Esophagus (tissue), 2 donors: ENCODE measurements around the gene SLC34A1. TPM values are rescaled to one million over a fixed set of nuclear protein-coding genes. Genes with fewer than 3 reads are reported as not detected.
"Not testable (repeated sequence)": the region's sequence is repeated elsewhere in the genome, so short reads cannot be mapped to it uniquely, and the experiment has no call there.

Experiments used
- H3K27ac ChIP-seq, 2 donors: one replicate each; pipeline ENCODE4 v1.5.1; 2013; ENCODE audit warnings: low read depth in 2 of 2, mild to moderate bottlenecking in 2 of 2, inconsistent platforms in 1 of 2, low read length in 1 of 2, moderate library complexity in 1 of 2
- H3K27me3 ChIP-seq, 2 donors: one replicate each; pipeline ENCODE4 v1.6.1; 2013; ENCODE audit warnings: low read length in 2 of 2, control low read depth in 1 of 2, mild to moderate bottlenecking in 1 of 2; ENCODE audit not compliant: insufficient read depth in 2 of 2, control insufficient read depth in 1 of 2
- H3K36me3 ChIP-seq, 2 donors: one replicate each; pipeline ENCODE4 v1.6.1; 2013; ENCODE audit warnings: low read length in 1 of 2; ENCODE audit not compliant: control insufficient read depth in 2 of 2, insufficient read depth in 2 of 2
- H3K4me1 ChIP-seq, 2 donors: one replicate each; pipeline ENCODE4 v1.6.1; 2013; ENCODE audit warnings: low read length in 1 of 2; ENCODE audit not compliant: control insufficient read depth in 2 of 2, insufficient read depth in 2 of 2
- H3K4me3 ChIP-seq, 2 donors: one replicate each; pipeline ENCODE4 v1.5.1; 2013; ENCODE audit warnings: low read length in 2 of 2, mild to moderate bottlenecking in 2 of 2, low read depth in 1 of 2, moderate library complexity in 1 of 2
- H3K9me3 ChIP-seq, 2 donors: one replicate each; pipeline ENCODE4 v1.6.1; 2013; ENCODE audit warnings: mild to moderate bottlenecking in 2 of 2, low read depth in 1 of 2, low read length in 1 of 2, moderate library complexity in 1 of 2; ENCODE audit not compliant: control insufficient read depth in 2 of 2, insufficient read depth in 1 of 2
- WGBS, 2 donors: extraction: QIAGEN DNeasy Blood & Tissue Kit; methylation state at CpG; one replicate each; pipeline ENCODE4 v1.1.7; 2013; 5-methylcytosine and 5-hydroxymethylcytosine counted together
- polyA plus RNA-seq, 2 donors: library from polyadenylated mRNA; stranded (reverse); fragments of 200-250 nt; gene quantifications; one replicate each; pipeline ENCODE4 v1.2.3, GENCODE V29; 2013
- donor health status: healthy with polysubstance abuse.
- donor health status: Bipolar disorder and iron deficiency.

The SLC34A1 gene
- polyA plus RNA-seq, 2 donors = 0.13 to 0.49 TPM

DNA sequence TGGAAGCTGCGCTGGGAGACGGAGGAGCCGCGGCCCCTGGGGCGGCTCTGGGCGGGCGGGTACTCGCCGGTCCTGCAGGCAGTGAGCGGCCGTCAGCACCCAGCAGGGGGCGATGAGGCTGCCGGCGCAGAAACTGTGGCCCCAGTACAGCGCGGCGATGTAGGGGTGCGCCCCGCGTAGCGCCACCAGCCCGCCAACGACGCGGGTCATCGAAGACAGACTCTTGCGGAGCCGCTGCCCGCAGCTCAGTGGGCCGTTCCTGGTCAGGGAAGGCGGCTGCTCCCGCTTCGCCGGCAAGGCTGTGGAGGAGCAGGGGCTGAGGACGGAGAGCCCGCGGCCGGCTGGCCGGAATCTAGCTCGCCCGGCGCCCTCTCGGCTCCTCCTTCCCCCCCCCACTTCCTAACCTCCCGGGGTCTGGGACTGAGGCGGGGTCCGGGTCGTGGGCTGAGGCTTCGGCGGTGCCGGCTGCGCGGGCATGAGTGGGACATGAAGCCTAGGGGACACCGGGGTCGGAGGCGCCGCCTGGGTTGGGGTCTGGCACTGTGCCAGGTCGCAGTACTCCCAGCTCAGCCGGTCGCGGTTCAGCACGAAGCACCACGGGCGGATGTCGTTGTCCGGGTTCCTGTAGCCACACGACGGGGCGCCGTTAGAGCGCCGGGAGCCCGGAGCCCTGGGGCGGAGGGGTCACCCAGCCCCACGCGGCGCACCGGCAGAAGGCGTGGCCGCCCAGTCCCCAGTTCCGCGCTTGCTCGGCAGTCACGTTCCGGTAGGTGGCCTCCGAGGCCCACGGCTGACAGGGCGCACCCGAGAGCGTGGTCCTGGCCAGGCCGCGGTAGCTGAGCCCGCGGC, 19.8 kb downstream of the SLC34A1 start:
- Histone ChIP-seq H3K9me3 (no peaks in the 10 kb centered on the region), H3K4me3 (peak overlapping the region; percentile 44 to 60), H3K27me3 (no peaks in the 10 kb centered on the region), H3K4me1 (peaks cover 4 to 12% of the 10 kb centered on the region in 2 donors), H3K36me3 (no peaks in the 10 kb centered on the region), H3K27ac (peak overlapping the region; percentile 77 to 89)
- WGBS, 2 donors = 0% methylated on average over 86 to 93 of the region's 93 CpGs

DNA sequence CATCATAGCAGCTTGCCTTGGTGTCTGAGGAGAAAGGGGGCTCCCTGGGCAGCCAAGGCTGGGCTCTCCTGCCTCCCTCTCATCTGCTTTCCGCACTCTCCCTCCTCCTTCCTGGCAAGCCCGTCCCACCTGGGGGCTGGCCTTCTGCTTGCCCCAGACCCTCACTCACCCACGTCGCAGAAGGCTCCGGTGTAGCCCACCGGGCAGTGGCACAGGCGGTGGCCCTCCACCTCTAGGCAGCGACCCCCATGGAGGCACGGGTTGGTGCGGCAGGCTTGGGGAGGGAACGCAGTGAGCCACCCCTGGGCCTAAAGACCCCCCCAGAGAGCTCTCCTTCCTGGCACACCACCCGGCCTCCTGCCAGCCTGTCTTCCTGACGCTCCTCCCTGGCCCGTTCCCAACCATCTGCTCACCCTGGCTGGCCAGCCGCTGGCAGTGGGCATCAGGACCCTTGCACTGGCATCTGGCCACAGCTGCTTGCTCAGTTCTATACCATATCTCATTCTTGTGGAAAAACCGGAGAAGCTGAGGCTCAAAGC, 20.5 kb downstream of the SLC34A1 start:
- peak overlapping the region in 1 of 2 donors; percentile 27 for H3K27ac ChIP-seq
- H3K4me3 ChIP-seq = peak overlapping the region; percentile 44 to 60
- WGBS, 2 donors = 27 to 34% methylated on average over 16 of the region's 16 CpGs
- peaks cover 4 to 12% of the 10 kb centered on the region in 2 donors for H3K4me1 ChIP-seq
- H3K27me3 ChIP-seq = no peaks in the 10 kb centered on the region
- H3K9me3 ChIP-seq = no peaks in the 10 kb centered on the region
- H3K36me3 ChIP-seq = no peaks in the 10 kb centered on the region

DNA sequence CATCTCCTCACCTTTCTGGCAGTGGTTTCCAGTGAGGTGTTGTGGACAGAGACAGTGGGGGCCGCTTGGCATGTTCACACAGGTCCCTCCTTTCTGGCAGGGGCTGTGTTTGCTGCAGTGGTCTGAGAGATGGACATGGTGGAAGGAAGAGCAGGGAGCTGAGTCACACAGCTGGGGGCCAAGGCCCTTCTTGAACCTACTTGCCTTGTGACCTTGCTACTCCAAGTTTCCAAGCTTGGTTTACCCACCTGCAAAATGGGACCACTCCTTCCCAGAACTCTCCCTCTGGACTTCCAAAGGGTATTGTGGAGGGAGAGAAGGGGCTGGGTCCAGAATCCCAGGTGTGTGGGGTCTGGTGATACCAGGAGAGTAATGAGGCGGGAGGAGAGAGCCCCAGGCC, 21.1 kb downstream of the SLC34A1 start:
- Histone ChIP-seq H3K27me3 (no peaks in the 10 kb centered on the region), H3K36me3 (no peaks in the 10 kb centered on the region), H3K4me3 (no peak overlapping the region), H3K9me3 (no peaks in the 10 kb centered on the region), H3K4me1 (peaks cover 0 to 11% of the 10 kb centered on the region in 2 donors), H3K27ac (no peak overlapping the region)
- WGBS, 2 donors = 93 to 94% methylated on average over 2 of the region's 2 CpGs

DNA sequence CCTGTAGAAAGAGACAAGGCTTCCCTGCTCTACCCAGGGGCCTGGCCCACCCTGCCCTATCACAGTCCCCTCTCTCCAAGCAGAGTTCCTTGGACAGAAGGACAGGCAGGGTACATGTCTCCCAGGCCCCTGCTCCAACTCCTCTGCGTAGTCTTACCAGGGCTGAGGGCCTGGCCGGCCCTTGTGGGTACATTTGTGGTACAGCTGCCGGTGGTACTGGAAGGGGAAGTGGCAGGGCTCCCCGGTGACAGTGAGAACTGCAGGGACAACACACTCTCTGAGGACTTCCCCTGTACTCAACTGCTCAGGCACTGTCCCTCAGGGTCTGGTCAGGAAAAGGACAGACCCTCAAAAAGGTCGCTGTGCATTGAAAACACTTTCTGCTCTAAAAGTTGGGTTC, 21.6 kb downstream of the SLC34A1 start:
- Histone ChIP-seq H3K27ac (no peak overlapping the region), H3K27me3 (no peaks in the 10 kb centered on the region)

DNA sequence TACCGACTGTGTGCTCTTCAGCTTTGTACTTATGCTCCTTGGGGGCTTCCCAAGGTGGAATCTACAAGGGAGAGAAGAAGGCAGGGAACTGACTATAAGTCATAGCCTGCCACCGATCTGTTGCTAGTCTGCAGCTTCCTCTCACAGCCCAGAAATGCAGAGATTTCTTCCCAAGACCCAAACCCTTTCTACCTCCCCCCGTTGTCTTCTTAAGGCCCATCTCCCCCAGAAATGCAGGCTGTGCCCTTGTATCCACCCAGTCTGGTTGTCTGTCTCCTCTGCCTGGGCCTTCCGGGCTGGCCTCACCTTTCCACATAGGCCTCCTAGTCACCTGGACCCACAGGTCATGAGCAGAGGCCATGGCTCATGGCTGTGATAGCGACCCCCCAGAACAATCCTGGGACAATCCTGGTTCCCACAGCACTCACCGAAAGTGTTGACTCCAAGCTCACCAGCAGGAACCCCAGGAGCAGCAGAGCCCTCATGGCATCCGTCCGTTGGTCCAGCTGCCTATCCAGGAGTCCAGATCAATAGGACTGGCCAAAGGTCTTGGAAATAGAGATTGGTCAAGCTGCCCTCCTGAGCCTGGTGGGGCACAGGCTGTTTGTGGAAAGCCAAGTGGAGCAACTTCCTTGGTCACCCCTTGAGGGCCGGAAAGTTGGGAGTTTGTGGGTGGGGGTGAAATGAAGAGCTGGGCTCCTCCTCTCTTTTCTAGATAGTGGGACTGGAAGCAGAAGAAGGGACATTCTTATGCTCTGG, 25.0 kb downstream of the SLC34A1 start, which contains the start of gene F12:
F12 (minus strand) TSS at position 522 of the 759 bp plus-strand sequence; CDS start at position 485, 37 bp downstream.
- no peaks in the 10 kb centered on the region for H3K9me3 ChIP-seq
- peaks cover 0 to 3% of the 10 kb centered on the region in 2 donors for H3K4me1 ChIP-seq
- WGBS, 2 donors = 89 to 90% methylated on average over 9 of the region's 9 CpGs
- no peak within 1 kb of the TSS for H3K27ac ChIP-seq
- no peaks in the 10 kb centered on the region for H3K36me3 ChIP-seq
- no peak within 1 kb of the TSS for H3K4me3 ChIP-seq
- H3K27me3 ChIP-seq = no peaks in the 10 kb centered on the region

More for the DNA sequence above, 21.6 kb downstream of the SLC34A1 start:
- WGBS, 2 donors = 77 to 82% methylated on average over 5 of the region's 5 CpGs
- H3K4me3 ChIP-seq = no peak overlapping the region
- no peaks in the 10 kb centered on the region for H3K9me3 ChIP-seq
- H3K4me1 ChIP-seq = peaks cover 0 to 9% of the 10 kb centered on the region in 2 donors
- no peaks in the 10 kb centered on the region for H3K36me3 ChIP-seq

DNA sequence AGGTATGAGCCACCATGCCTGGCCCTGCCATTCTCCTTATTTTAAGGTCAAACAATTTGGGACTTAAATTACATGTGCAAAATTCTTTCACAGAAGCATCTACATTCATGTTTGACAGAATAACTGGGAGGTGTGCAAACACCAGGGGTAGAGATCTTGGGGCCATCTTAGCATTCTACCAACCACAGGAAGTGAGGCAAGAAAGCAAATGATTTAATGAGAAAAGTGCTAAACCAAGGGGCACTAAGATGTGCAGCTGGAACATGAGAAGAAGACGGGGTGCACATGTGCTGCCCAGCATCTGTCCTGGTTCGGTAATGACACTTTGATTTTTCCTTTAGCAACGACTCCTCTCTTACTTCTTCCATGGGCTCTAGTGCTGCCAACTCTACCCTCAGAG, 26.3 kb downstream of the SLC34A1 start:
- peaks cover 0 to 3% of the 10 kb centered on the region in 2 donors for H3K4me1 ChIP-seq
- no peak overlapping the region for H3K27ac ChIP-seq
- H3K4me3 ChIP-seq = no peak overlapping the region
- no peaks in the 10 kb centered on the region for H3K27me3 ChIP-seq
- no peaks in the 10 kb centered on the region for H3K36me3 ChIP-seq
- 72 to 79% methylated on average over 3 of the region's 3 CpGs for WGBS, 2 donors
- no peaks in the 10 kb centered on the region for H3K9me3 ChIP-seq

DNA sequence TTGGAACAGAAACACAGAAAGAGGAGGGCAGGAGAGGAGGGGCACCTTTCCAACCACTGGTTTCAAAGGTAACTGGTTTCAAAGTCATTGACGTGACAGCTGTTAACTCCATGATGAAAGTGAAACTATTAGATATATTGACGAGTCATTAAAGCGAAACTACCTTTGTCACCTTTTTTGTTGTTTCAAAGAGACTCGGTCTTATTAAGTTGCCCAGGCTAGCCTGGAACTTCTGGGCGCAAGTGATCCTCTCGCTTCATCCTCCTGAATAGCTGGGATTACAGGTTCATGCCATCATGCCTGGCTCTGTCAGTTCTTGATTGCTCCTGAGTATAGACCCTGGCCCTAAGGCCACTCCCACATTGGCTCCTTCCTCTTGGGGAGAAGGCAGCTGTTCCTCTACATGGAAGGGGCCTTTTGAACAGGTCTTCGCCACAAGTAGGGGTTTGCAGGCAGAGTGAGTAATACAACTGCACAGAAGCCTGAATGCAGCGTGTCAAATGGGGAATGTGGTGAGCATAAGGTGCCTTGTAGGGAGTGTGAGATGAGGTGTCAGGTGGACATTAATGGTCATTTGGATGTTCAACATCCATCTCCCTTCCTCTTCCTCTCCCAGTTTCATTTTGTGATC, 28.5 kb downstream of the SLC34A1 start:
- H3K4me3 ChIP-seq = no peak overlapping the region
- 53 to 57% methylated on average over 8 of the region's 8 CpGs for WGBS, 2 donors
- H3K36me3 ChIP-seq = no peaks in the 10 kb centered on the region
- peak overlapping the region in 1 of 2 donors; percentile 17 for H3K27ac ChIP-seq
- peaks cover 0 to 3% of the 10 kb centered on the region in 2 donors for H3K4me1 ChIP-seq
- H3K27me3 ChIP-seq = no peaks in the 10 kb centered on the region
- no peaks in the 10 kb centered on the region for H3K9me3 ChIP-seq

DNA sequence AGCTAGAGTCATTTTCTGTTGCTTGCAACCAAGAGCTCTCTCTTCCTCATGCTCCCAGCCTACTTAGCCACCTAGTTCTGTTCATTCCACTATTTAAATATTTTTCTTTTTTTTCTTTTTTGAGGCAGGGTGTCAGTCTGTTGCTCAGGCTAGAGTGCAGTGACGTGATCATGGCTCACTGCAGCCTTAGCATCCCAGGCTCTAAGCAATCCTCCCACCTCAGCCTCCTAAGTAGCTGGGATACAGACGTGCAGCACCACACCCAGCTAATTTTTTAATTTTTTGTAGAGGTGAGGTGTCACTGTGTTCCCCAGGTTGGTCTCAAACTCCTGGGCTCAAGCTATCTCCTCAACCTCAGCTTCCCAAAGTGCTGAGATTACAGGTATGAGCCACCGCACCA, 30.2 kb downstream of the SLC34A1 start:
- no peaks in the 10 kb centered on the region for H3K36me3 ChIP-seq
- no peak overlapping the region for H3K4me3 ChIP-seq
- no peaks in the 10 kb centered on the region for H3K9me3 ChIP-seq
- H3K4me1 ChIP-seq = peaks cover 0 to 3% of the 10 kb centered on the region in 2 donors
- H3K27me3 ChIP-seq = no peaks in the 10 kb centered on the region
- no peak overlapping the region for H3K27ac ChIP-seq
- 73 to 82% methylated on average over 3 of the region's 3 CpGs for whole genome bisulfite sequencing, 2 donors

DNA sequence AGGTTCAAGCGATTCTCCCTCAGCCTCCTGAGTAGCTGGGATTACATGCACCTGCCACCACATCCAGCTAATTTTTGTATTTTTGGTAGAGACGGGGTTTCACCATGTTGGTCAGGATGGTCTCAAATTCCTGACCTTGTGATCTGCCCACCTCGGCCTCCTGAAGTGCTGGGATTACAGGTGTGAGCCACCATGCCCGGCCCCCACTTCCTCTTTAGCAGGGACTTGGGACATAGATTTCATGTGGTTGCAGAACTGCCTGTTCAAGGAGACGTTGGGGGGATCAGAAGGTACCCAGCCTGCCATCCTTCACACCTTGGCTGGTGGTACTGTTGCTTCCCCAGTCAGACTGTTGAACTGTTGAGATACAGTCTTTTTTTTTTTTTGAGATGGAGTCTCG, 32.8 kb downstream of the SLC34A1 start:
- not testable (repeated sequence) for H3K9me3 ChIP-seq, H3K36me3 ChIP-seq, H3K4me1 ChIP-seq, H3K27me3 ChIP-seq, H3K27ac ChIP-seq, H3K4me3 ChIP-seq
- 86 to 87% methylated on average over 6 of the region's 6 CpGs for WGBS, 2 donors
